Occipital lobe (tissue), 2 donors: ENCODE data around the gene SGMS1. TPM values are rescaled to one million over a fixed set of nuclear protein-coding genes. Genes with fewer than 3 reads are reported as not detected.
"Not testable (repeated sequence)": the region's sequence is repeated elsewhere in the genome, so short reads cannot be mapped to it uniquely, and the experiment has no call there.

Experiments used
- DNase-seq: peaks from one replicate; lab custom pipeline; 2025; lab: John Stamatoyannopoulos, UW
- total RNA-seq: library from RNA; depleted of rRNA; stranded (reverse); fragments of >200 nt; gene quantifications from one replicate; pipeline ENCODE4 v1.2.3, GENCODE V29; 2014

Gene SGMS1
- total RNA-seq, 1 donor from 2014 or later: 46.5 TPM

DNA sequence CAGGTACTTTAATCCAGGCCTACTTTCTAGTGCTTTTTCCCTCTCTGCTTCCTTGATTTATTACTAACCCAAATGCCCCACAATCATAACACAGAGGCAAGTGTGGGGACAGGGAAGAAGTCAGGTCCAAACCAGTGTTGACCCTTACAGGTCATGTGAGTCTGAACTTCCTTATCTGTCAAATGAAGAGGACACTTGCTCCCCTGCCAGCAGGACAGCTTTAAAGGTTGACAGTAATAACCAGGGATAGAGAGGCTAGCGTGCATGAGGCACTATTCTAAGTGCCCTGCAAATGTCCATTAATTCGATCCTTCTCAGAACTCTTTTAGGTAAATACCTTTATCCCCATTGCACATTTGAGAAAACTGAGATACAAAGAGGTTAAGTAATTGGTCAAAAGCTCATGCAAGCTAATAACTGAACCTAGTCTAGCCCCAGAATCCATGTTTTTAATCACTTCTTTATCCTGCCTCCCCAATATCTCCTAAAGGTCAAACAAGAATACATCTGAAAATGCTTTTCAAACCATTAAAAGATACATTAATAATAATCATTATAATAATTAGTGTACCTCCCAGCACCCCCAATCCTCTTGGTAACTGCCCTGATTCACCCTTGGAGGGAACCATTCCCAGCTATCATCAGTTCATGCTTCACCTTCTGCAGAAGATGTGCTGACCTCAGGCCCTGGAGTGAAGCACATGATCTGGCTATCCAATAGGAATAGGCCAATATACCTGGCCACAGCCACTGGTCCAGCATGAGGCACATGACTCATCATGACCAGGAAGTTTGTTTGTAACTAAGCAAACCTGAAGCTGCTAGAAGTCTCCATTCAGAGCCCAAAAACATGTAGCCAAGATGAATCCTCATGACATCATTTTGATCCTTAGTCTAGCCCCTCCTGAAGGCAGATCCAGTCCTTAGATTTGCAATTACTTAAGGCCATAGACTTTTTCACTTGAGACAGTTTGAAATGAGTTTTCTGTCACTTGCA, 40.7 kb downstream of the SGMS1 start:
- DNase-seq: no peak

DNA sequence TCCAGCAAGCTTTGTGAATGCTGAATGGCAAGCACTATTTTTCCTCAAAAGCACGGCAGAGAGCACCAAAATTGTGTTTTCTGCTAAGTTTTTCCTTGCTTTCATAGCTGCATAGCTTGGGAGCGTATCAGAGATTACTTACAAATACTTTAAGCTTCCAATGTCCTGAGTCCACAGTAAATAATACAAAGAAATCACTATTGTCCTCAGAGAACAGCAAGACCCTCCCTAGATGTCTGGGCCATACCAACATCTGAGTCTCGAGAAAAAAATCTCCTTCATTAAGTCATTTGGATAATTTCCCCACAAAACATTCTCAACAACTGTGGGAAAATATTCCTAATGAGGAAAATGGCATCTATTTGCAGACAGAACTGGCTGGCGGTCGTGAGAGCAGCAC, 41.7 kb downstream of the SGMS1 start:
- no peak for DNase-seq

DNA sequence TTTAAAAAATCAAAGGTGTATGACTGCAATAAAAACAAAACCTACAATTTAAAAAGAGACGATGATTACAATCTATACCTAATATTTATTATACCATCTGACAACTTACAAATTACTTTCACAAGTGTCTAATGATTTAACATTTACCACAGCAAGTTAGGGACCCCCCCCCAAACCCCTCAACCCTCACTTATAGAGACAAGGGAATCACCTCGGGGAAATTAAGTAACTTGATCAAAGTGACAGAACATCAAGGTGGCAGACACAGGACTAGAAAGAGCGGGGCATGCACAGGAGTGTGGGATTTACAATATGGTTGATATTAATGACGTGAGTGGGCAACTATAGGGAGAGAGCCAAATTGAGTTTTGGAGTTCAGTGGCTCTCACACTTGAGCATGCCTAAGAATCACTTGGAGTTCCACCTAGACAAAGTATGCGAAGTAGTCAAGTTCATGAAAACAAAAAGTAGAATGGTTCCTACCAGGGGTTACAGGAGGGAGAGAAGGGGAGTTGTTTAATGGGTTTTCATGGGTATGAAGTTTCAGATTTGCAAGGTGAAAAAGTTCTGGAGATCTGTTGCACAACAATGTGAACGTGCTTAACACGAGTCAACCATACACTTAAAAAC, 43.4 kb downstream of the SGMS1 start:
- DNase-seq: no peak

DNA sequence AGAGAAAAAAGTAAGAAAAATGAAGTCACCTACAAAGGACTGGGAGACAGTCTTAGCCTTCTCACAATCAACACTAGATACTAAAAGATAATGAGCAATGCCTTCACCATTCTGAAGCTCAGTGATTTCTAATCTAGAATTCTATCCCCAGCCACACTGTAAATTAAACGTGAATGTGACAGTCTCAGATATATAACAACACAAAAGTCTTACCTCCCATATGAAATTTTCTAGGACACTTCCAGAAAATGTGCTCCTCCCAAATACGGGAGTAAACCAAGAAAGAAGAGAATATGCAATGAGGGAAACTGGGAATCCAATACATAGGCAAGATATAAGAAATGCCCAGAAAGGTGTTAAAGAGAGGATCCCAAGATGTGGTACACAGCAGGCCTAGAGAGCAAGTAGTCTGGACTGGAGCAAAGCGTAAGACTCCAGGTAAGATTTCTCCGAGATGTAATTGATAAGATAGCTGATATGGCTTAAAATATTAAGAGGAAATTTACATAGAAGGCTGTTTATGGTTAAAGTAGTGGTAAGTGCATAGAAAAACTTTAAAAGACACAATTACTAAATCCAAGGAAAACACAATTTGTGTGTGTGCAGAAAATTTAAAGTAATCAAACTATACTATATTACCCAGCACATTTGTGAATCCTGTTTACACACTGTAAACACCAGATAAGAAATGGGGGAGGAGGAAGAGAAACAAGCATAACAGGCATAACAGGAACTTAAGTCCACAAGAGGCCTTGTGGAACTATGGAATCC, 44.1 kb downstream of the SGMS1 start:
- no peak for DNase-seq

DNA sequence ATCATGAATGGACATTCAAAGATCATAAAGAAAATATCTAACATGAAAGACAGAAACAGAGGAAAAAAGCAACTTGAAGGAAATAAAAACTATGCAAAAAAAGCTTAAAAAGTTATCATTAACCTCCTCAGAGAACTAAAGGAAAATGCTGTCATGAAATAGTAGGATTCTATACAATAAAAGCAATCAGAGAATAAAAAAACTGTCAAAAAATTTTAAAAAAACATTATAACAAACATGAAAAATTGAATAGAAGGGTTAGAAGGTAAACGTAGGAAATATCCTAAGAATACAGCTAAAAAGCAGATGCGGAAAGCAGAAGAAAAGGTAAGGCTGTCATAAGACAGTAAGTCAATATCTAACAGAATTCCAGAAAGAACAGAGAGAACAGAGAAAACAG, 44.8 kb downstream of the SGMS1 start:
- DNase-seq: no peak

DNA sequence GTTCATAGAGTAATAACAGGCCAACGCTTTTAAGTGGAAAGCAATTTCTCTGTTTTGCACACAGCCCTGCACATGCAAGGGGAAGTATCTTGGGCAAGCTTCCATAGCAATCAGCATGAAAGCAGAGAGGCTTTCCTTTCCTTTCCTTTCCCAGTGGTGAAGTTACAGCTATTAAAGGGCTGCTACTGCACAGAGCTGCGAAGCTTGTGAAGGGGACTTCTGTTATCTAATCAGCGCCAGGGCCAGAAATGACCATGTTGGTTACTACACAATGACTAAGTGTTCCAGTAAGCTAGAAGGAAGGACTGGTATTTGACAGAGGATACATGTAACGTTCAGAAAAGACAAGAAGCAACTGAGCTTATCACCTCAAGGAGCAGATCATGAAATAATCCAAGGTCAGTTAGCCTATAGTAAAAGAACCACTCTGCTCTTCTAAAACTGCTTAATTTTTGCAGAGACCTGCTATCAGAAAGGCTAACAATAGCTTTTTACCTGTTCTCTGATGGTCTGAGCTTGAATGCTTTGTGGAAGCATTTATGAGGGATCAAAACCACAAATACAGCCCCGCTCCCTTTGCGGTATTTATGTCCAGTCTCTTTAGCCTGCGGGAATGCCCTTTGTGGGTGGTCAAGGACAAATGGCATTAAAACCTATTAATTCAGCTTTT, 45.9 kb downstream of the SGMS1 start:
- DNase-seq: no peak

DNA sequence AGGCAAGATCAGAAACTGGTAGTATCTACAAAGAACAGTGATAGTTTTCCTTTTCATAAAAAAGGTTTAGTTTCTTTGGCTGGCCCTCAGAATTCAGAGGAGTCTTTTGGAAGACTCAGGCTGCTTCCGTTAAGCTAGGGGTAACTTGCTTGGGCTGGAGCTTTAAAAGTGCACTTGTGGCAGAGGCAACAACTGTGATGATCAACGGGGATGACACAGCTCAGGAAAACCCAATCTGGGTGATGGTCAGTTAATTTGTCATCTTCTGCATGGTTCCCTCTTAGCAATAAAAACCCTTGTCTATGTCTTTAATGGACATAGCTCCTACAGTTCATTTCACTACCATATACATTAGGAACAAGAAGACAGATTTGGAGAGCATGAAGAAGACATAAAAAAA, 46.7 kb downstream of the SGMS1 start:
- no peak for DNase-seq

DNA sequence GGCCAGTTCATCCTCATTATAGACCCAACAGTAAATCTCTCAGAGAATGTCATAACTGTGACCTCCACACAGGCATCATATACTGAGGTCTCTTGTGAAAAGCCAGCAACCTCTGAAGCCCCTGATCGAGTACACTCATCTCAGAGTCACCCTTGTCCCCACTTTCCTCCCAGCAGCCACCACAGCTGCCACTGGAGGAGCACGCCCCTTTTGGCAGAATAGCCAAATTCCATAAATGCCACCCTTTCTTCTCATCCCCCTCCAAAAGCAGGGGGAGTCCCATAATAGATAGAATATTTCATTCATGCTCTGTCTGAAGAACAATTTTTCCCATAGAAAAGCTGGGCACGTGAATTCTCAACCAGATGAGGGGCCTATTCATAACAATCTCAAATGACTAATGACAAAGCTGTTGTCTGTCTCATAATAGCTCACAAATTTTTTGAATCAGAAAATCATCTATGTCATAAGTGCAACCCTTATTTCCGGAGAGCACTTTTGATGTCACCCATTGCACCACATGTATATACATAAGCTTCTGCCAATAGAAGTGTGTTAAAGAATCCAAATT, 47.4 kb downstream of the SGMS1 start:
- peak; percentile 63 for DNase-seq

DNA sequence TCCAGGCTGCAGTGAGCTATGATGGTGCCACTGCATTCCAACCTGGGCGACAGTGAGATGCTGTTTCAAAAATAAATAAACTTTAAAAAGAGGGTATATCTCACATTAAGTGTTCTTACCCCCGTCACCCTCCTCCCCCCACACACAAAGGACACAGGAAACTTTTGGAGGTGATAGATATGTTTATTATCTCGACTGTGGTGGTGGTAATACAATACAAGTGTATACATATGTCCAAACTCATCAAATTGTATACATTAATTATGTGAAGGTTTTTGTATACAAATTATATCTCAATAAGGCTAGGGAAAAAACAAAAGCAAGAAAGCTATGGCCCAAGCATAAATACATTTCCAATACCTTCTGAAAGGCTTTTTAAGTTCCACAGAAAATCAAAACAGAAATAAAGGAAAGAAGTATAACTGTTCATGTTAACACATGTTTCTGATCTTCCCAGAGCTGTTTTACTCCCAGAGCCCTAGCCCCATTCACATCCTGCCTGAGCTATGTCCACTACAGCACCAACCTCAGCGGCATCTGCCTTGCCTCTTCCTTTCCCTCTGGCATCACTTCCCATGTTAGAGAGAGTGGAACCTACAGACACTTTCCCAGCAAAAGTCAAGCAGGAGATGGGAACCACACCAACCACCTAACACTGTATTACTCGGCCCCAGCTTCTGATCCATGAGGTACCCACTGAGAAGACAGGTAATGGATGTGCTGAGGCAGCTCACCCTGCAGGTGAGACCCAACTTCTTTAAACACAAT, 48.1 kb downstream of the SGMS1 start:
- DNase-seq: no peak

DNA sequence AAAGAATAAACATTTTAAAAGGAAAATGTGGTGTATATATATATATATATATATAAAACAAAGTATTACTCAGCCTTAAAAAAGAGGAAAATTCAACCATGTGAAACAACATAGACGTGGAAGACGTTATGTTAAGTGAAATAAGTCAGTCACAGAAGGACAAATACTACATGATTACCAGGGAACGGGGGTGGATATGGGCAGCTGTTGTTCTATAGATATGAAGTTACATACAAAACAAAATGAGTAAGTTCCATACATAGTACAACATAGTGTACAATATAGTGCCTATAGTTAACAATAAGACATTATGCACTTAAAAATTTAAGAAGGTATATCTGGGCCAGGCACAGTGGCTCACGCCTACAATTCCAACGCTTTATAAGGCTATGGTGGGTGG, 48.8 kb downstream of the SGMS1 start:
- no peak for DNase-seq

DNA sequence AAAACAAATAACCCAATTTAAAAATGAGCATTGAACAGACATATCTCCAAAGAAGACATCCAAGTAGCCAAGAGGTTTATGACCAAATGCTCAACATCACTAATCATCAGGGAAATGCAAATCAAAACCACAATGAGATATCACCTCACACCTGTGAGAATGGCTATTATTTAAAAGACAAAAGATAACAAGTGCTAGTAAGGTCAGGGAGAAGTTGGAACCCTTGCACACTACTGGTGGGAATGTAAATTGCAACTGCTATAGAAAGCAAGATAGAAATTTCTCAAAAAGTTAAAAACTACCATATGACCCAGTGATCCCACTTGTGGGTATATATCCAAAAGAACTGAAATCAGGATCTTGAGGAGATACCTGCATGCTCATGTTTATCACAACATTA, 49.5 kb downstream of the SGMS1 start:
- no peak for DNase-seq

DNA sequence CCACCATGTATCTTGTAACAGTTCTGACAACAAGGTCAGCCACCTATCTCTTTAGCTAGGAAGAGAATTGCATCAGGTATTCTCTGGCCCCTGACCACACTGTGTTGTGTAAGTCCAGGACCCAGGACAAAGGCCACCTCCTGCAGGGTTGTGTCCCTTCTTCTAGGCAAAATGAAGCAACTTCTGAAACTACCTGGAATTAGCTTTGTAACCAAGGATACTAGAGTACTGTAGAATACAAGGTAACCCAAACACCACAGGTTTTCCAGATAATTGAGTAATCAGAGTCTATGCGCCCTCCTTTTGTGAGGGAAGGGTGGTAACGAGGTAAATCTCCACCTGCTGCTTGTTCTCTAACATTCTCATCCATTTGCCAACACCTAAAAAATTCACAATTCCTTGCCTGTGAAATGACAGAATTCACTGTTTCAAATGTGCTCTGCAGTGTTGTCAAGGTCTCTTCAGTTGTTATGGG, 51.7 kb downstream of the SGMS1 start:
- DNase-seq: no peak

DNA sequence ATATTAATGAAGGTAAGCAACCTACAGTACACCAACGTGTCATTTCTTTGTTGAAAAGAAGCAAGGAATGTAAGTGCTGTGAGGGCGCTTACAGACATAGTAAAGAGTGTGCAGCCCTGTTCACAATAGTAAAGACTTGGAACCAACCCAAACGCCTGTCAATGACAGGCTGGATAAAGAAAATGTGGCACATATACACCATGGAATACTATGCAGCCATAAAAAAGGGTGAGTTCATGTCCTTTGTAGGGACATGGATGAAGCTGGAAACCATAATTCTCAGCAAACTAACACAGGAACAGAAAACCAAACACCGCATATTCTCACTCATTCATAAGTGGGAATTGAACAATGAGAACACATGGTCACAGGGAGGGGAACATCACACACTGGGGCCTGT, 55.0 kb downstream of the SGMS1 start:
- not testable (repeated sequence) for DNase-seq

DNA sequence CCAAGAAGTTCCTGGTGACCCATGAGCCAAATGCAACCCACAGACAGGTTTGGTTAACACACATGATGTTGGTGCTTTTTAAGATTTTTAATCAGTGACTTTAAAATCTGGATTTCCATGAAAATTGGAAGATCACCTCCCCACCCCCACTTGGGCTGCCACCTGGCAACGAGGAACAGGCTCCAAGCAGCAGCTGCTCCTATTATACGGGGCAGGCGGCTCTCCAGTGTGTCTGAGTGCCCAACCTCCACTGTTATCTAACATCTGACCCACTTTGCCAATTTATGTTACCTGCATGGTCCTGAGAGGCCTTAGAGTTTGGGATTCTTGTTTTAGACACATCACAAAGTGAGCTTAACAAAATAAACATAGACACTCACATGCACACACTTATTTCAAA, 56.4 kb downstream of the SGMS1 start:
- peak; percentile 33 for DNase-seq

DNA sequence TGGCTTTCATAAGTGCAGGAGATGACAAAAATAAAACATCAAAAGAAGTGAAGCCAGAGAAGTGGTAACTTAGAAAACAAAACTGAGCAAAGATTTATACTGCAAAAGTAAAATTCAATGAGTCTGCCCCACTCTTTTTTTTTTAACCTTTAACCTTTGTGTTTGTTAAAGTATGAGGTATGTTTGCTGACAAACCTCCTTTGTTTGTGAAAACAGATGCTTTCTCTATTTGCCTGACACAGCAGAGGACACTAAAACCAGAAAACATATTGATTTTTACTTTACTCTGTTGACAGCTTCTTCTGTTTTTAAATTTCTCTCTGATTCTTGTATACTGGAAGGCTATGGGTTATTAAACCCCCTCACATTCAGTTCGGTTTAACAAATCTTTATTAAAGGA, 57.6 kb downstream of the SGMS1 start:
- DNase-seq: no peak

DNA sequence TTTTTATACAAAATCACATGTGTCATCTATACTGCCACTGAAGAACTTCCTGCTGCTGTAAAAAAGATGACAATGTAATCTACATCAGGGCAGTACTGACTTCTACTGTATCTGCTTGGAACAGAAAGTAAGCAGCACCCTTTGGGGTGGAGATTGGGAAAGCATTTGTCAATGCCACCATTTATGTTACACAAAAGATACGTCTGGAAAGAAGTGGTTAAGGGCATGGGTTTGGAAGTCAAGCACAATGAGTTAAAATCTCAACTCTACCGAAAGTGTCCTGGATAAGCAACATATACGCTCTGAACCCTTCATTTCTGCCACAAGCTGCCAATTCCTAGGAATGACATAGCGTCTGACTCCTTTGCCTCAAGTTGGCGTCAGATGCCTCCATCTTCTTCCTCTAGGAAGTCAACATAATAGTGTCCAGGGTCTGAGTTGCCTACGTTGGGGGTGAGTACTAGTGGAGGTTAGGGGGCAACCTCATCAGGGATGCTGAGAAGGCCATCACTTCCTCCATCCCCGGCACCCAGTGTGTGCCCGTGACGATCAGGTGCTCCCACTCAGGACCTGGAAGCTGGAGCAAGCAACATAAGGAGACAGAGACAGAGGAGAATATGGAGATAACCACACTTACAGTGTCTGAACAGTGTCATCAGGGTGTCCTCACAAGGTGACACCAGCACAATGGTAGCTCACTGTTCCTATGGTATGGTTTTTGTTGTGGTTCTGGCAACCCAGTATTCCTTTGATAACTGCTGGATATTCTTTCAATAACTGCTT, 58.3 kb downstream of the SGMS1 start:
- DNase-seq: no peak

DNA sequence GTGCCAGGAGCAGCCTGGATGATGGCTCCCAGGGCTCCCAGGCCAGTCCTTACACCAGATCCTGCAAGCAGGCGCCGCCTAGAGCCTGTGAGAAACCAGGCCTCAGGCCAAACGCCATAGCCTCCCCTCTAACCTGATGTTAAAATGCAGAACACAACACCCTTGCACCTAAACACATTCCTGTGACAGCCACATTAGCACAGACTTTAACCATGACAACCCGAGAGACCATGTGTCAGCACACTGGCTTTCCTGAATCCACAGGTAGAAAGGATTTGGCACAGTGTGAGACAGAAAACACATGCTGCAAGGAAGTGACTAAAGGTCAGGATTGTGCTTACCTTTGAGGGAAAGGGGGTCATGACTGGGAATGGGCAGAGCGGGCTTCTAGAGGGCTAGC, 59.9 kb downstream of the SGMS1 start:
- no peak for DNase-seq

DNA sequence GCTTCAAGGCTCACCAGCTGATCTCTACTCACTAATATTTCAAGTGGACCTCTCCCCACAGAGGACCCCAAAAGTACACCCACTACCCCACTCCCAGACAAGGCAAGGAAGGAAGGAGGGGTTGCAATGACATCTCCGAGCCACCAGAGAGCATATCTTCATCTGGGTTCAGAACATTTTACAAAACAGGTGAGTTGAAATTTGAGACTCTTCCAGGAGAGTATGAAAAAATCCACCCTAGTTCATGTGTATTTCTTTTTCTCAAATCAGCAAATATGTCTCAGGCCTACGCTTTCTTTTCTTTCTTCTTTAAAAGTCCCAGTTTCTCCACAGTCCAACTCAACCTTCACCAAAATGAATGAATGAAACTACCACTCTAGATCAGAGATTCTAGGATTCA, 61.9 kb downstream of the SGMS1 start:
- no peak for DNase-seq

DNA sequence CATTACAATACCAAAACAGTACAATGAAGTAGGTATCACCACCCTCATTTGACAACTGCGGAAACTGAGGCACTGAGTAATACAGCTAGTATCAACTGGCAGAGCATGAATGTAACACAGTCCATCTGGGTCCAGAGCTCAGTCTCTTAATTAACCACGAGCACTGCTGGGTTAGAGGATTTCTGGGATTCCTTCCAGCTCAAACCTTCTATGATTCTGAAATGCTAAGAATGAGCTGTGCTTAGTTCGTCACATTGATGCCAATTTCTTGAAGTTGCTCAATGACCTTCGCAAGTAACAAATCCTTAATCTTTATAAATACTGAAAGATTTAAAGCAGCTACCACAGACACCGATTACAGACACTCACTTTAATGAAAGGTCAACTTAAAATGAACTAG, 62.5 kb downstream of the SGMS1 start:
- no peak for DNase-seq

DNA sequence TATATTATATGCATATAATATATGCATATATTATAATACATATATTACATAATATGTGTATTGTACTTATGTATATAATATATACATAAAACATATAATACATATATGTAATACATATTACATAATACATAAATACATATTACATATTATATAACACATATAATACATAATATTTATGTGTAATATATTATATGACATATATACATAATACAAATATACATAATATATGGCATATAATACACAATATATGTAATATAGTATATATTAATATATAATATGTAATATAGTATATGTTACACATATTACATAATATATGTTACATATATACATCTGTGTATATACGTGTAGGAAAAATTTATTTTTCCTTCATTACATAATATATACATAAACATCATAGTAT, 63.4 kb downstream of the SGMS1 start:
- no peak for DNase-seq
